NCI-H748 (cell line): Measurements from ENCODE around the gene OTOG.
"Not testable (repeated sequence)": the region's sequence is repeated elsewhere in the genome, so short reads cannot be mapped to it uniquely, and the experiment has no call there.

Source experiments
- DNase-seq: peaks from one replicate; lab custom pipeline; 2025; ENCODE audit not compliant: unreplicated experiment; lab: John Stamatoyannopoulos, UW

The OTOG gene

DNA sequence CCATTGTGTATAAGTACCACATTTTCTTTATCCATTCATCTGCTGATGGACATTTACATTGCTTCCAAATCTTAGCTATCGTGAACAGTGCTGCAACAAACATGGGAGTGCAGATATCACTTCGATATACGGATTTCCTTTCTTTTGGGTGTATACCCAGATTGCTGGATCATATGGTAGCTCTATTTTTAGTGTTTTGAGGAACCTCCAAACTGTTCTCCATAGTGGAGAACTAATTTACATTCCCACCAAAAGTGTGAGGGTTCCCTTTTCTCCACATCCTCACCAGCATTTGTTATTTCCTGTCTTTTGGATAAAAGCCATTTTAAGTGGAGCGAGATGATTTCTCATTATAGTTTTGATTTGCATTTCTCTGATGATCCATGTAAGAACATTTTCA lies 75.7 kb downstream of the OTOG start:
- DNase-seq = not testable (repeated sequence)

DNA sequence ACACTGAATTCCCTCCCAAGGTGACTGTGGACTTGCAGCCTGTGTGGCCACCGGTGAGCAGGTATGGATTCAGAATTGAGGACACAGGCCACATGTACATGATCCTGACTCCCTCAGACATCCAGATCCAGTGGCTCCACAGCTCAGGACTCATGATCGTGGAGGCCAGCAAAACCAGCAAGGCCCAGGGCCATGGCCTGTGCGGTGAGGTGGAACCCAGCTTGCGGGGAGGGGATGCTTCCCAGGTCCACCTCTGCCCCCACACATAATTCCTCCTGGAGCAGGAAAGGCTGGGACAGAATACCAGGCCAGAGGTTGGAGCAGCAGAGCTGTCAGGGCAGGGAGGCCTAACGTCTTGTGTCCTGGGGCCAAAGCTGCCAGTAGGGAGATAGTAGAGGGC lies 82.1 kb downstream of the OTOG start:
- no peak for DNase-seq

DNA sequence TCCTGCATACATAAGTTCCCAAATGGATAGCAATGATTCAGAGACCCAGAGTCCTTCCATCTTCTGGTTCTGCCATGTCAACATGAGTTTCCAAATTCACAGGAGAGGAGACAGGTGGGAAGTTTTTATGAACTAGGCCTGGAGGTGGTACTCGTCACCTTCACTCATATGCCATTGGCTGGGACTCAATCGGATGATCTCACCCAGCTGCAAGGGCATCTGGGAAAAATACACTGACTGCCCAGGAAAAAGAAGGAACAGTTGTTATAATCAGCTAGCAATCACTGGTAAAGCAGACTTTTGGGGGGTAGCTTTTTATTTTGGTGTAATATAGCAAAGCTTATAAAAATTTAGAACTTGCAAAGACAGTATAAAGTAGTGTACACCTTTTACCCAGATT lies 83.9 kb downstream of the OTOG start:
- no peak for DNase-seq

DNA sequence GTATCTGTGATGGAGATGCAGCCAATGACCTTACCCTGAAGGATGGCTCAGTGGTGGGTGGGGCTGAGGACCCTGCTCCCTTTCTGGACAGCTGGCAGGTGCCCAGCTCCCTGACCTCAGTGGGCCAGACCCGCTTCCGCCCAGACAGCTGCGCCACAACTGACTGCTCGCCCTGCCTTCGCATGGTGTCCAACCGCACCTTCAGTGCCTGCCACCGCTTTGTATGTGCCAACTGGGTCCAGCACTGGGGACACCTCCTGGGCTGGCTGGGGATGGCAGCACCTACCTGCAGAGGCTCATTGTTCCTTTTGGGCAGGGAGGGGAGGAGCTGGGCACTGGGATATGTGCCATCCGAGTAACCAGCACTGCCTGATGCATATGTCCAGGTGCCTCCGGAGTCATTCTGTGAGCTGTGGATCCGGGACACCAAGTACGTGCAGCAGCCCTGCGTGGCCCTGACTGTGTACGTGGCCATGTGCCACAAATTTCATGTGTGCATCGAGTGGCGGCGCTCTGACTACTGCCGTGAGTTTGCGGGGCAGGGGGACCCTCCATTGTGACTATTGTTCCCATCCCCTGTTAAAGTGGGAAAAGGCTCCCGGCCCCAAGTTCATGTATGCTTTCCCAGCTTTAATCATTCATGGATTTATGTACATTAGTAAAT lies 84.8 kb downstream of the OTOG start:
- no peak for DNase-seq

DNA sequence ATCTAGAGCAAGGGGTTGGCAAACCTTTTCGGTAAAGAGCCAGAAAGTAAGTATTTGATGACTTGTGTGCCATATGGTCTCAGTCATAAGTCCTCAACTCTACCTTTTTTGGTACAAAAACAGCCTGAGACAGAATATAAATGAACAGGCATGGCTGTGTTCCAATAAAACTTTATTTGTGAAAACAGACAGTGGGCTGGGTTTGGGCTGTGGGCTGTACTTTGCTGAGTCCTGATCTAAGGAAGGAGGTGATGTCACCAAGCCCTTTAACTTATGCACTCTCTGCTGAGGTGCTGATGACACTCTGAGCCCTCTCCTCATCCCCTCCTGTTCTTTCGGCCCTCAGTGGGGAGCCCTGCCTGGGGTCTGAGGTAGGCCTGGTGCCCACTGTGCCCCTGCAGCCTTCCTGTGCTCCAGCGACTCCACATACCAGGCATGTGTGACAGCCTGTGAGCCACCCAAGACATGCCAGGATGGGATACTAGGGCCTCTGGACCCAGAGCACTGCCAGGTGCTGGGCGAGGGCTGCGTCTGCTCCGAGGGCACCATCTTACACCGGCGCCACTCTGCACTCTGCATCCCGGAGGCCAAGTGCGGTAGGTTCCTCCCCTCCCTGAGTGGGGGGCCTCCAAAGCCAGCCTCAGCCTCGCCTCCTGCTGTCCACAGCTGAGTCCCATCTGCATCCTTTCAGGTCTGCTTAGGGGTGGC lies 86.4 kb downstream of the OTOG start:
- no peak for DNase-seq

DNA sequence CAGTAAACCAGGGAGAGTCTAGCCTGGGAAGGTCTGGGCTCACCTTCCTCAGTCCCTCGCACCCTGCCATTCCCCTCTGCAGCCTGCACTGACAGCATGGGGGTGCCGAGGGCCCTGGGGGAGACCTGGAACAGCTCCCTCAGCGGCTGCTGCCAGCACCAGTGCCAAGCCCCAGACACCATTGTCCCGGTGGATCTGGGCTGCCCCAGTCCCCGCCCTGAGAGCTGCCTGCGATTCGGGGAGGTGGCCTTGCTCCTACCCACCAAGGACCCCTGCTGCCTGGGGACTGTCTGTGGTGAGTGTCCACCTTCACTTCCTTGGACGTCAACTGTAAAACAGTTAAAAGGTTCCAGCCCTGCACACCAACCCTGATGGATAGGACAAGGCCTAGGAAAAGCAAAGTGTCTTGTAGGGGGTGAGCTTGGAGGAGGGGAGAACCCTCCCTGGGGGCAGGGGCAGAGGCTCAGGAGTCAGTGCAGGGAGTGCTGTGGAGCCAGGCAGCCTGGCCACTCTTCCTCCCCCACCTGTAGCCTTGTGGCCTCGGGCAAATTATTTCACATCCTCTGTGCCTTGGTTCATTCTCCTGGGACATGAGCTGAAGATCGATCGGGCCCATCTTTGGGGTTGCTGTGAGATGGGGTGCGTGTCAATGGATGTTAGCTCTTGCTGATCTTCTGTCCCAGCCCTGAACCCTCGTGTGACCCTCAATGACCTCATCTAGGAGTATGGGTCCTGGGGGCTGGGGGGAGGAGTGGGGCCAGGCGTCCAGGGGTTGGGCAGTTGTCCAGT lies 87.1 kb downstream of the OTOG start:
- no peak for DNase-seq

DNA sequence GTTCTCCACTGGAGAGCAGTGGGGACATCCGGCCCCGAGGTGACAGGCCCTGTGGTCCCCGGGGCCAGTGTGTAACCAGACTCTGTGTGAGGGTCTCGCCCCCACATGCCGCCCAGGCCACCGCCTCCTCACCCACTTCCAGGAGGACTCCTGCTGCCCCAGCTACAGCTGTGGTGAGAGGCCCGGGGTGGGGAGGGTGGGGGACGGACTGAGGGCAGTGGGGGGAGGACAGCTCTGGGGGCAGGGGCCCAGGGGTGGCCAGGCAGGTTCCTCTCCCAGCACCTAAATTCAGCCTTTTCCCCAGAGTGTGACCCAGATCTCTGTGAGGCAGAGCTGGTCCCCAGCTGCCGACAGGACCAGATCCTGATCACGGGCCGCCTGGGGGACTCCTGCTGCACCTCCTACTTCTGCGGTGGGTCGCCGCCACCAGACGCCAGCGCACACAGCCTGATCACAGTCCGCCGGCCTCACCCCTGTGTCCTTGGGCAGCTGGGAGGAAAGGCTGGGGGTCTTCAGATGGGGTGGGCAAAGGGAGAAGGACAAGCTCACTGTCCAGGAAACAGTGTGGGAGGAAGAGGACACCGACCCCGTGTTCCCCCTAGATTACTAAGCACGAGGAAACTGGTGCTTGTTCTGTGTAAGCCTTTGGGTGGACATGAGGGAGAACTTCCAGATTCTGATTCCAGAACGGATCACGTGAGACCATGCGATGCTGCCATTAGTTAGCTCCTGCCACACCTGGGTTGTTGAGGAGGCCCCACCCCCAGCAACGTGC lies 87.9 kb downstream of the OTOG start:
- no peak for DNase-seq

DNA sequence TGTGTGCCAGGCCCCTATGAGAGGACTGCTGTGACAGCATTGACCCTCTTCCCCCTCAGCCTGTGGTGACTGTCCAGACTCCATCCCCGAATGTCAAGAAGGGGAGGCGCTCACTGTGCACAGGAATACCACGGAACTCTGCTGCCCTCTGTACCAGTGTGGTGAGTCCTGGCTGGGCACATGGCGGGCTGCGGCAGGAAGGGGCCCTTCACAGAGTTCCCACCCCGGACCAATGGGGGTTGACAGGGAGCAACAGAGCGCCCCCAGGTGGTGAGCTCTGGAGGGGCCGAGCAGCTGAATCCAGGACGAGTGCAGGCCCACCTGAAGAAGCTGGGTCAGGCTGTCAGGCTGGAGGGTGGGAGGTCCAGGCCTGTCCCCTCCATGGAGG lies 88.5 kb downstream of the OTOG start:
- no peak for DNase-seq

DNA sequence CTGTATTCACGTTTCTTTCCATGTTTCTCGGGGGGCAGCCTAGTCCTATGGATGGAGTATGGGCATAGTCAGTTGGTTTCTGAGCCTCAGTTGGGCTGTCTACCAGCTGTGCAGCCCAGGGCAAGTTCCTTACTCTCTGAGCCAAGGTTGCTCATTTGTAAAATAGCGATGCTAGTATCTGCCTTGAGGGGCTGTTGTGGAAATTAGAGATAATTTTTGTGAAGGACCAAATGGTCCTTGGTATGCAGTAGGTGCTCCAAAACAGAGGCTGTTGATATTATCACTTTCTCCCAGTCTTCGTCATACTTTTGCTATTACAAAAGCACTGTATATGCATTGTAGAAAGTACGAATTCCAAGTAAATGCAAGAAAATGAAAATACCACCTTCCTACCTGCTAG lies 89.7 kb downstream of the OTOG start:
- no peak for DNase-seq

DNA sequence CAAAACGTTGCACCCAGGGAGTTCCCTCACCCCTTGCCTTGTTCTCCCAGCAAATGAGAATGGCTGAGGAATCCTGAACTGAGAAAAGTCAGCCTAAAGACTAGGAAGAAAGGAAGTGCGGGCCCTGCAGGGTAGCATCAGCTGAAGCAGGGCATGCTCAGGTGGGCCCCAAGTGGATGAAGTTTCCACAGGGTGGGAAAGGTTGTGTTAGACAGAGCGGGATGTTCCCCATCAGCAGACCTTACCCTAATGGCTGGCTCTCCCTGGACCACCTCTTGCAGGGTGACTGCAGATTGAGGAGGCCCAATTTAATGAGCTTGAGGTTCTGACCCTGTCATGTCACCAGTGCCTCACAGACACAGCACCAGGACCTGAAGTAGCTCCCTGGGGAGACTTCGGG lies 90.8 kb downstream of the OTOG start:
- no peak for DNase-seq

DNA sequence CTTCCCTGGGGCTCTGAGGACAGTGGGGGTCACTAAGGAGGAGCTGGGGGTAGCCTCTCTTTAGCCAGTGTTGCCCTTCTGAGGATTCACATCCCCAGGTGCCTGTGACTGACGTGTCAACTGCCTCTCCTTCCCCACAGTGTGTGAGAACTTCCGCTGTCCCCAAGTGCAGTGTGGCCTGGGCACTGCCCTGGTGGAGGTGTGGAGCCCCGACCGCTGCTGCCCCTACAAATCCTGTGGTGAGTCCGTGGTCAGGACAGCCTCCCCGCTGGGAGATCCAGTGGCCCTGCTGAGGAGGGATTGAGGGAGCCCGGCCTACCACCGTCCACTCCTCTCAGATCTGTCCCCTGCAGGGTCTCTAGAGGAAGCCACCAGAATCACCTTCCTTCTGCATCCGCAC lies 91.3 kb downstream of the OTOG start:
- no peak for DNase-seq

DNA sequence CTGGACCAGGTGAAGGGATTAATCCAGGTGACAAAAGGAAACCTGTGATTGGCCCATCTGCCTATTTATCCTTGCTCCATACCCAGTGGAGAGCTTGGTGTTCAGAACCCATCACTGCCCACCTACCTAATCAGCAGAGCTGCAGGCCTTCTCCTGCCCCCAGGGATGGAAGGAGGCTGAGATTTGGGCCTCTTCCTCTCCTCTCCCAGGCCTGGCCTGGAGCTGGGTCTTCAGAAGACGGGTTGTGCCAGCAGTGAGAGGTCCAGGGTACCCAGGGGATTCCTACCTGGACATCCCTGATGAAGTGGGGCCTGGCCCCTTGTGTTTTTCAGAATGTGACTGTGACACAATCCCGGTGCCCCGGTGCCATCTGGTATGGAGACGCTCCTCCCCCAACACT lies 92.0 kb downstream of the OTOG start:
- no peak for DNase-seq

DNA sequence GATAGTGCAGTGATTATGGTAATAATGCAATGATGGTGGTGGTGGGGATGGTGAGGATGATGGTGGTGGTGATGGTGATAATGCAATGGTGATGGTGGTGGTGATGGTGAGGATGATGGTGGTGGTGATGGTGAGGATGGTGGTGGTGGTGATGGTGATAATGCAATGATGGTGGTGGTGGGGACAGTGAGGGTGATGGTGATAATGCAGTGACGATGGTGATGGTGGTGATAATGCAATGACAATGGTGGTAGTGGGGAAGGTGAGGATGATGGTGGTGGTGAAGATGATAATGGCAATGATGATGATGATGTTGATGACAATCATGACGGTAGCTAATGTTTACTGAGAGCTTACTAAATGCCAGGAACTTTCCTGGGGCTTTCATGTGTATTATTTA lies 92.7 kb downstream of the OTOG start:
- DNase-seq = no peak

DNA sequence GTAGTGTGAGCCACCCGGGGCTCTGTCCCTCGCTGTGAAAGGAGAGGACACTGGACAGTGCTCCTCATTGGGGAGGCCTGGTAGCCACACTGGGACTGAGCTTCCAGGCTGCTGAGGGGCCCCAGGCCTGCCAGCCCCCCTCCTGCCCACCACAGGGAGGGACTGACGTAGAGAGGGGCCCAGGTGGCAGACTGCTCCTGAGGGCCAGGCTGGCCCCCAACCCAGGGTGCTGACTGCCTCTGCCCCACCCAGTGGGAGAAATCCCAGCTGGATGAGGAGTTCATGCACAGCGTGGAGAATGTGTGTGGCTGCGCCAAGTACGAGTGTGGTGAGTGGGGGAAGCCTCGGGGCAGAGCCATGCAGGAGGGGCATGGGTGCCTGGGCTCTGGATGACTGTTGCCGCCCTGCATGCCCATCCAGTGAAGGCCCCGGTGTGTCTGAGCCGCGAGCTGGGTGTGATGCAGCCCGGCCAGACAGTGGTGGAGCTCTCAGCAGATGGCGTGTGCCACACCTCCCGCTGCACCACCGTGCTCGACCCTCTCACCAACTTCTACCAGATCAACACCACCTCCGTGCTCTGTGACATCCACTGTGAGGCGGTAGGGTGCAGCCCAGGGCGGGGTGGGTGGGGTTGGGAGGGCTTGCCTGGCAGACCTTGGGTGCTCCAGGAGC lies 93.6 kb downstream of the OTOG start:
- DNase-seq = no peak

DNA sequence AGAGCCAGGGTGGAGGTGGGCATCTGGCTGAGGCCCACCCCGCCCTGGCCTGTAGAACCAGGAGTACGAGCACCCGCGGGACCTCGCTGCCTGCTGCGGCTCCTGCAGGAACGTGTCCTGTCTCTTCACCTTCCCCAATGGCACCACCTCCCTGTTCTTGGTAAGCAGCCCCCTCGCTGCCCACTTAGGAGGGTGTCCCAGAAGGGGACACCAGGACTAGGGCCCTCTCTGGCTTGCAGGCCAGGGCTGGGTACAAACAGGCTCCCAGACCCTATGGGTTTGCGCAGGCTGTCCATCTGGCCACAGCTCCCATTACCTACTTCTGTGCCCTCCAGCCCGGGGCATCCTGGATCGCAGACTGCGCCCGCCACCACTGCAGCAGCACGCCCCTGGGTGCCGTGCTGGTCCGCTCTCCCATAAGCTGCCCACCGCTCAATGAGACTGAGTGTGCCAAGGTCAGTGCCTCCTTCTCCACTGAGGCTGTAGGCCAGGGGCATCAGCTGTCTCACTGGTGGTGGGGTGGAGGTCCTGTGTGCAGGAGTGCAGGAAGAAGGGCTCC lies 94.8 kb downstream of the OTOG start:
- no peak for DNase-seq

DNA sequence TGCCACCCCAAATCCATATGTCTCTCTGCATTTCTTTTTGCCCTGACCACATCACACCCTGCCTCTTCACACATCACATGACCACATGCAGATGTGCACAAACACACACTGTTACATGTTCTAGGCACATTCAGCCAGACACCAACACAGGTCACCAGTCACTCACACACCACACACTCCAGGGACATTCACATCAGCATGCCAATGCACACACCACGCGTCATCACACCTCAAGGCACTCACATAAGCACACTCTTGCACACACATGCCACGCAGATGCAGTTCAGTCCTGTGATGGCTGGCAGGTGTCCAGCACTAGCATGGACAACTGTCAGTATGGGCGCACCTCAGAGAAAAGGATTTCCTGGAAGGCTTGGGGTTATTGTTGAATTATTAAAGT lies 95.3 kb downstream of the OTOG start:
- no peak for DNase-seq

DNA sequence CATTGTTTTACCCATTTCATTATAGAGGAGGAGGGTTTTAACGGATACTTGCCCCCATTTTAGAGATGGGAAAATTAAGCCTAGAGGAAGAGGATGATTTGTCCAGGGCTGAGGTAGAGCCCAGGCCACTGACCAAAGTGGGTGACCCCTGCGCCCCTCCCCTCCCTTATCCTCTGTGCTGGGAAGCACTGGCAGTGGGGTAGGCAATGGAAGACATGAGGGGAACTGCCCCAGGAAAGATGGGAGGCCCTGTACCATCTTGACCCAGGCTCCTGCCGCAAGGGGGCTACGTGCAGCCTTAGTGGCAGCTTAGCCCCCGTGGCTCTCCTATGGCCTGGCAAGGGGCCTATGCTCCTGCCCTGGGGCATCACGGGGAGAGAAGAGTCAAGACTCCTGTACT lies 95.9 kb downstream of the OTOG start:
- no peak for DNase-seq

DNA sequence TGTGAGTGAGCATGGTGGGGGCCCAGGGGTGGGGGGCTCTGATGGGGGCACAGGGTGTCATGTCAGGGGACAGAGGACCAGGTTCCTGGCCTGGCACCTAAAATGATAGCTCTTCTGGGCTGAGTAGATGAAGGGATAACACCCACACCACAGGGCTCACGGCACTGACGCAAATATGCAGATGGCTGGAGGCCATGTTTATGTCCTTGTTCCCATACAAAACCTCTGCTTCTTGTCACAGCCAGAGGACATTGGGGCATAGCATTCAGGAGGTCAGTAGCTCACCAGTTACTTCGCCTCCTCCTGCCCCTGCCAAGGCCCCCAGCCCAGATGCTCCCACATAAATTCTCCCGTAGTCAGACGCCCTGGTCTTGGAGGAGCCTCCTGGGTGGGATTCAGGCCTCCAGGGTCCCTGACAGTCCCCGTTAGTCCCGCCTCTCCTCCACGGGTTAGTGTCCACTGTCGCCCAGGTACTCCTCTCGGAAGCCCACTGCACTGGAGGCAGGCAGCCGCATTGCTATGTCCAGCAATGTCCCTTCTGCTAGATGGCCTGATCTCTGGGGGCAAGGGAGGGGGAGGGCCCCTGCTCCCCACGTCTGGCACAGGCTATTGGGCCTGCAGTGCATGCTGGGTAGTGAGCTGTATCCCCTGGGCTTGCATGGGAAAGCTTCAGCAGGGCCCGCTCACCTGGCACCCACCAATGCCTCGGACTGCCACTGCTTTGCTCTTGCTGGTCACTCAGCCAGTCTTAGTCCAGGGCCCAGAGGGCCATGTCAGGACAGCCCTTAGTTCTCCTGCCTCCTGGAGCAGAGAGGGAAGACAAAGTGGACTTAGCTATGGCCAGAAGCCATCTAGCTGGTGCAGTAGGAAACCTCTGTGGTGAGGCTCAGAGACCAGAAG lies 96.7 kb downstream of the OTOG start:
- no peak for DNase-seq

DNA sequence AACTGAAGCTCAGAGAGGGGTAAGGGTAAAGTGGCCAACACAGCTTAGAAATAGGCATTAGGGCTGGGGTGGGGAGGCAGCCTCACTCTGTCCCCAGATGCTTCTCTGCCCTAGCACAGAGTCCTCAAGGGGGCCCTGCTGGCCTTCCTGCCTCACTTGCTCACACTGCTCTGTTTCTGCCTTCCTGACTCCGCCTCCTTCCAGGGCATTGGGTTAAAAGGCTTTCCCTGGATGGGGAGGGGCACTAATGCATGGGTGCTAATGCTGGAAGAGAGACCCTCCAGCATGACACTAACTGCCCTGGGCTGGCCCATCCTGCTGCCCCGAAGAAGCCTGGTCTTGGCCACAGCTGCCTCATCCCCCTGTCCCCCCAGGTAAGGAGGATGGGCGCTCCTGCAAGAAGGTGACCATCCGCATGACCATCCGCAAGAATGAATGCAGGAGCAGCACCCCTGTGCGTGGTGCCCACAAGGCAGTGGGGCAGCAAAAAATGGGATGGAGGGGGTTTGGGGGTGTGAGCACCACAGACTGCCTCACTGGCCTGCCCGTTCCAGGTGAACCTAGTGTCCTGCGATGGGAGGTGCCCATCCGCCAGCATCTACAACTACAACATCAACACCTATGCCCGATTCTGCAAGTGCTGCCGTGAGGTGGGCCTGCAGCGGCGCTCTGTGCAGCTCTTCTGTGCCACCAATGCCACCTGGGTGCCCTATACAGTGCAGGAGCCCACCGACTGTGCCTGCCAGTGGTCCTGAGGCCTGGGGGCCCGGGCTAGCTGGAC lies 98.3 kb downstream of the OTOG start:
- no peak for DNase-seq
